GM23338 (cell line): ENCODE measurements around the gene SLFN12L.

Experiments
- EZH2 ChIP-seq: fragments of 200-600 bp; sonication (generic); IDR thresholded peaks from one replicate; pipeline ENCODE4 v1.8.0; 2017; ENCODE audit warnings: antibody characterized with exemption, mild to moderate bottlenecking, low read depth; ENCODE audit not compliant: unreplicated experiment
- EZH2phosphoT487 ChIP-seq: fragments of 200-600 bp; sonication (generic); IDR thresholded peaks from one replicate; pipeline ENCODE4 v1.8.1; 2018; ENCODE audit warnings: antibody characterized with exemption; ENCODE audit not compliant: unreplicated experiment
- JUNB ChIP-seq: IDR thresholded peaks from one replicate; pipeline ENCODE4 v1.6.1; 2016; ENCODE audit warnings: antibody characterized with exemption; ENCODE audit not compliant: unreplicated experiment
- NANOG ChIP-seq: IDR thresholded peaks from 2 replicates; pipeline ENCODE4 v1.6.1; 2016; ENCODE audit warnings: antibody characterized with exemption, borderline replicate concordance
- POLR2AphosphoS5 ChIP-seq: IDR thresholded peaks from 2 replicates; pipeline ENCODE4 v1.6.1; 2016; ENCODE audit warnings: antibody characterized with exemption, low read depth
- ZNF114 ChIP-seq: fragments of 250-450 bp; sonication (Bioruptor Pico); IDR thresholded peaks from 2 replicates; pipeline ENCODE4 v1.5.0; 2020; ENCODE audit warnings: mild to moderate bottlenecking, moderate library complexity
- TF ChIP-seq, protein P1 (sequence below), 2 experiments: fragments of 200-600 bp in 1 of 2; sonication (generic) in 1 of 2; conservative IDR thresholded peaks; 2 replicates each; pipeline versions ENCODE4 v1.5.1 to v1.6.1; 2016 to 2017; ENCODE audit warnings: antibody characterized with exemption in 2 of 2, low read depth in 2 of 2, mild to moderate bottlenecking in 2 of 2, moderate library complexity in 1 of 2
- TF ChIP-seq, protein P2 (sequence below): IDR thresholded peaks from one replicate; pipeline ENCODE4 v1.6.1; 2018; ENCODE audit warnings: antibody characterized with exemption; ENCODE audit not compliant: unreplicated experiment
- TF ChIP-seq, protein P3 (sequence below): IDR thresholded peaks from 2 replicates; pipeline ENCODE4 v1.6.1; 2016; ENCODE audit warnings: antibody characterized with exemption

DNA sequence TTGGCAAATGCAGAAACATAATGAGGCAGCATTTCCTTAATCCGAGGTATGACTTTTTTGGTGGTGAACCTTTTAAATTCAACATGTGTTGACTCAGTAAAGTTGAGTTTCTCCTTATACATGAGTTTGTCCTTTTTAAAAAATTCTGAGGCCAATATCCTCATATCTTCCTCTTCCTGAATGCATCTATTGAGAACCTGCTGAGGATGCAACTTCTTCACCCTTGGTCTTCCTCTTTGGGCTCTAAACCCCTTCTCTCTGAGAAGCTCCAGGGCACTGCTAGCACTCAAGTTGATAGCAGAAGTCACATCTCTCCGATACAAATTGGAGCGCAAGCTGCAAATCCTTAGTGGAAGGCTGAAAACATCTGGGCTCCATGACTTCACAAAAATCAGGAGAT is 19.9 kb upstream of the SLFN12L start:
- TF ChIP-seq, protein P1, sequence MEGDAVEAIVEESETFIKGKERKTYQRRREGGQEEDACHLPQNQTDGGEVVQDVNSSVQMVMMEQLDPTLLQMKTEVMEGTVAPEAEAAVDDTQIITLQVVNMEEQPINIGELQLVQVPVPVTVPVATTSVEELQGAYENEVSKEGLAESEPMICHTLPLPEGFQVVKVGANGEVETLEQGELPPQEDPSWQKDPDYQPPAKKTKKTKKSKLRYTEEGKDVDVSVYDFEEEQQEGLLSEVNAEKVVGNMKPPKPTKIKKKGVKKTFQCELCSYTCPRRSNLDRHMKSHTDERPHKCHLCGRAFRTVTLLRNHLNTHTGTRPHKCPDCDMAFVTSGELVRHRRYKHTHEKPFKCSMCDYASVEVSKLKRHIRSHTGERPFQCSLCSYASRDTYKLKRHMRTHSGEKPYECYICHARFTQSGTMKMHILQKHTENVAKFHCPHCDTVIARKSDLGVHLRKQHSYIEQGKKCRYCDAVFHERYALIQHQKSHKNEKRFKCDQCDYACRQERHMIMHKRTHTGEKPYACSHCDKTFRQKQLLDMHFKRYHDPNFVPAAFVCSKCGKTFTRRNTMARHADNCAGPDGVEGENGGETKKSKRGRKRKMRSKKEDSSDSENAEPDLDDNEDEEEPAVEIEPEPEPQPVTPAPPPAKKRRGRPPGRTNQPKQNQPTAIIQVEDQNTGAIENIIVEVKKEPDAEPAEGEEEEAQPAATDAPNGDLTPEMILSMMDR (conservative IDR thresholded peaks at IDR 0.05; ENCODE audit: low read depth in 2 of 2), result no peak
- no peak for TF ChIP-seq EZH2phosphoT487
- TF ChIP-seq EZH2, result no peak
- TF ChIP-seq JUNB, result no peak
- no peak for TF ChIP-seq POLR2AphosphoS5
- TF ChIP-seq, protein P2, sequence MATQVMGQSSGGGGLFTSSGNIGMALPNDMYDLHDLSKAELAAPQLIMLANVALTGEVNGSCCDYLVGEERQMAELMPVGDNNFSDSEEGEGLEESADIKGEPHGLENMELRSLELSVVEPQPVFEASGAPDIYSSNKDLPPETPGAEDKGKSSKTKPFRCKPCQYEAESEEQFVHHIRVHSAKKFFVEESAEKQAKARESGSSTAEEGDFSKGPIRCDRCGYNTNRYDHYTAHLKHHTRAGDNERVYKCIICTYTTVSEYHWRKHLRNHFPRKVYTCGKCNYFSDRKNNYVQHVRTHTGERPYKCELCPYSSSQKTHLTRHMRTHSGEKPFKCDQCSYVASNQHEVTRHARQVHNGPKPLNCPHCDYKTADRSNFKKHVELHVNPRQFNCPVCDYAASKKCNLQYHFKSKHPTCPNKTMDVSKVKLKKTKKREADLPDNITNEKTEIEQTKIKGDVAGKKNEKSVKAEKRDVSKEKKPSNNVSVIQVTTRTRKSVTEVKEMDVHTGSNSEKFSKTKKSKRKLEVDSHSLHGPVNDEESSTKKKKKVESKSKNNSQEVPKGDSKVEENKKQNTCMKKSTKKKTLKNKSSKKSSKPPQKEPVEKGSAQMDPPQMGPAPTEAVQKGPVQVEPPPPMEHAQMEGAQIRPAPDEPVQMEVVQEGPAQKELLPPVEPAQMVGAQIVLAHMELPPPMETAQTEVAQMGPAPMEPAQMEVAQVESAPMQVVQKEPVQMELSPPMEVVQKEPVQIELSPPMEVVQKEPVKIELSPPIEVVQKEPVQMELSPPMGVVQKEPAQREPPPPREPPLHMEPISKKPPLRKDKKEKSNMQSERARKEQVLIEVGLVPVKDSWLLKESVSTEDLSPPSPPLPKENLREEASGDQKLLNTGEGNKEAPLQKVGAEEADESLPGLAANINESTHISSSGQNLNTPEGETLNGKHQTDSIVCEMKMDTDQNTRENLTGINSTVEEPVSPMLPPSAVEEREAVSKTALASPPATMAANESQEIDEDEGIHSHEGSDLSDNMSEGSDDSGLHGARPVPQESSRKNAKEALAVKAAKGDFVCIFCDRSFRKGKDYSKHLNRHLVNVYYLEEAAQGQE, result no peak
- TF ChIP-seq NANOG, result no peak
- no peak for TF ChIP-seq ZNF114
- TF ChIP-seq, protein P3, sequence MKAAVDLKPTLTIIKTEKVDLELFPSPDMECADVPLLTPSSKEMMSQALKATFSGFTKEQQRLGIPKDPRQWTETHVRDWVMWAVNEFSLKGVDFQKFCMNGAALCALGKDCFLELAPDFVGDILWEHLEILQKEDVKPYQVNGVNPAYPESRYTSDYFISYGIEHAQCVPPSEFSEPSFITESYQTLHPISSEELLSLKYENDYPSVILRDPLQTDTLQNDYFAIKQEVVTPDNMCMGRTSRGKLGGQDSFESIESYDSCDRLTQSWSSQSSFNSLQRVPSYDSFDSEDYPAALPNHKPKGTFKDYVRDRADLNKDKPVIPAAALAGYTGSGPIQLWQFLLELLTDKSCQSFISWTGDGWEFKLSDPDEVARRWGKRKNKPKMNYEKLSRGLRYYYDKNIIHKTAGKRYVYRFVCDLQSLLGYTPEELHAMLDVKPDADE, result no peak
